ENCODE measurements around the gene TIGAR. TPM values are rescaled to one million over a fixed set of nuclear protein-coding genes. Genes with fewer than 3 reads are reported as not detected.

The TIGAR gene
- total RNA-seq, 3 donors from 2014 or later: 2.9 to 7.5 (median 6.9) TPM

- TF ChIP-seq POLR2A (IDR thresholded peaks at IDR 0.05) (no peak), POLR2AphosphoS5 (IDR thresholded peaks at IDR 0.05) (no peak)
- Histone ChIP-seq H3K9me3 (no peaks in the 10 kb centered on the region), H3K36me3 (no peaks in the 10 kb centered on the region), H3K4me3 (no peak overlapping the region), H3K27me3 (peaks cover 0 to 10% of the 10 kb centered on the region in 2 donors), H3K27ac (no peak overlapping the region), H3K4me1 (no peaks in the 10 kb centered on the region)
- intact Hi-C loops (cut with DNase I; ENCODE audit: low total_unique reads): loop anchor here (10.0 kb wide), 1 partner anchor 1151 kb away; no protein-coding TSS in a partner anchor
- no peak for DNase-seq (ENCODE audit: low spot score in 2 of 2)
Measured at GRCh38 chr12:4375449-4375848, 54.4 kb downstream of the TIGAR start.

DNA sequence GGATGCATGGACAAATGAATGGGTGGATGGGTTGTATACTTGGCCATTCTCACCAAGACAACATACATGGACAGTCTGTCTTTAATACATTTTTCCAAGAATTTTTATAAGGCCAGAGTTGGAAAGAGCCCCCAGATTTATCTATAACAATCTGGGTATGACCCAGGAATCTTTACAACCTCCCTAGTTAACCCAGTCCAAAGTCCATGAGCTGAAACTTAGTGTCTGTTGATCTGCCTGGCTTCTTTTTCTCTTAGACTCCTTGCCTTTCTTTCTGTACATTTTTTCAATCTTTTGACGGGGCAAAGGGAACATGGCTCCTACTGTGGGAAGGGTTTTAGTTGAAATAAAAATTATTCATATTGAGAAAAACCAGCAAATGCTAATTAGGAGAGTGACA lies 57.8 kb downstream of the TIGAR start:
- DNase-seq (ENCODE audit: low spot score in 2 of 2): no peak
- TF ChIP-seq, protein P1, sequence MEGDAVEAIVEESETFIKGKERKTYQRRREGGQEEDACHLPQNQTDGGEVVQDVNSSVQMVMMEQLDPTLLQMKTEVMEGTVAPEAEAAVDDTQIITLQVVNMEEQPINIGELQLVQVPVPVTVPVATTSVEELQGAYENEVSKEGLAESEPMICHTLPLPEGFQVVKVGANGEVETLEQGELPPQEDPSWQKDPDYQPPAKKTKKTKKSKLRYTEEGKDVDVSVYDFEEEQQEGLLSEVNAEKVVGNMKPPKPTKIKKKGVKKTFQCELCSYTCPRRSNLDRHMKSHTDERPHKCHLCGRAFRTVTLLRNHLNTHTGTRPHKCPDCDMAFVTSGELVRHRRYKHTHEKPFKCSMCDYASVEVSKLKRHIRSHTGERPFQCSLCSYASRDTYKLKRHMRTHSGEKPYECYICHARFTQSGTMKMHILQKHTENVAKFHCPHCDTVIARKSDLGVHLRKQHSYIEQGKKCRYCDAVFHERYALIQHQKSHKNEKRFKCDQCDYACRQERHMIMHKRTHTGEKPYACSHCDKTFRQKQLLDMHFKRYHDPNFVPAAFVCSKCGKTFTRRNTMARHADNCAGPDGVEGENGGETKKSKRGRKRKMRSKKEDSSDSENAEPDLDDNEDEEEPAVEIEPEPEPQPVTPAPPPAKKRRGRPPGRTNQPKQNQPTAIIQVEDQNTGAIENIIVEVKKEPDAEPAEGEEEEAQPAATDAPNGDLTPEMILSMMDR (IDR thresholded peaks at IDR 0.05): no peak
- TF ChIP-seq POLR2AphosphoS5 (IDR thresholded peaks at IDR 0.05): no peak
- no peak for TF ChIP-seq POLR2A (IDR thresholded peaks at IDR 0.05)
- Histone ChIP-seq H3K4me3 (no peak overlapping the region), H3K4me1 (no peaks in the 10 kb centered on the region), H3K27me3 (peaks cover 0 to 10% of the 10 kb centered on the region in 2 donors), H3K36me3 (no peaks in the 10 kb centered on the region), H3K9me3 (no peaks in the 10 kb centered on the region), H3K27ac (no peak overlapping the region)
- intact Hi-C loops (cut with DNase I; ENCODE audit: low total_unique reads): loop anchor here (10.0 kb wide), 1 partner anchor 1154 kb away; no protein-coding TSS in a partner anchor

DNA sequence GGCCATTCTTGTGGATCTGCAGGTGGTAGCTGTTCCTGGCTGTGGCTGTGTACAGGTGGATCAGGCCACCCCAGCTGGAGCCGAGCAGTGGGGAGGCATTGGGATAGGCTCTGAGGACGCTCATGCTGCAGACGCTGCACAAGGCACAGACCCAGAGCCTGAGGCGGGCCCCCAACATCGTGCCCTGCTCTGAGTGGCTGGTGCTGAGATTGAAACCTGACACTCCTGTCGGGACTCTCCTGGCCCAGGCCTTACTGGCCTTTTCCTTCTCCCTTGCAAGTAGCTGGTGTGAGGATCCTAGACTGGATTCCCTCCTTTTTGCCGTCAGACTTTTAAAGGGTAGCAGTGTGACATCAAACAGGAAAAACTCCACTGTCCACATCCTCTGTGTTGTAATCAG lies 58.4 kb downstream of the TIGAR start, which contains the start of gene FGF23:
Gene FGF23, minus strand, starts transcription at position 308 of the 400 bp plus-strand sequence. Its CDS starts 130 bp downstream, at position 178.
- no peak for TF ChIP-seq POLR2A (IDR thresholded peaks at IDR 0.05)
- no peak for TF ChIP-seq POLR2AphosphoS5 (IDR thresholded peaks at IDR 0.05)
- Histone ChIP-seq H3K36me3 (no peaks in the 10 kb centered on the region), H3K27ac (no peak within 1 kb of the TSS), H3K27me3 (peaks cover 0 to 10% of the 10 kb centered on the region in 2 donors), H3K4me1 (no peaks in the 10 kb centered on the region), H3K9me3 (no peaks in the 10 kb centered on the region), H3K4me3 (no peak within 1 kb of the TSS)
- intact Hi-C loops (cut with DNase I; ENCODE audit: low total_unique reads): loop anchor here (10.0 kb wide), 1 partner anchor 1155 kb away; no protein-coding TSS in a partner anchor
- no peak for DNase-seq (ENCODE audit: low spot score in 2 of 2)

- intact Hi-C loops (cut with DNase I; ENCODE audit: low total_unique reads): no loop called here
- no peak for DNase-seq (ENCODE audit: low spot score in 2 of 2)
- no peaks in the 10 kb centered on the region for H3K9me3 ChIP-seq
- no peaks in the 10 kb centered on the region for H3K36me3 ChIP-seq
- TF ChIP-seq POLR2AphosphoS5 (IDR thresholded peaks at IDR 0.05) (no peak), POLR2A (IDR thresholded peaks at IDR 0.05) (no peak)
- TF ChIP-seq, protein P1 (IDR thresholded peaks at IDR 0.05): no peak
- H3K27me3 ChIP-seq: peaks cover 0 to 10% of the 10 kb centered on the region in 2 donors
- H3K4me3 ChIP-seq: no peak overlapping the region
- H3K27ac ChIP-seq: no peak overlapping the region
- no peaks in the 10 kb centered on the region for H3K4me1 ChIP-seq
Measured at GRCh38 chr12:4380332-4380731, 59.3 kb downstream of the TIGAR start.

DNA sequence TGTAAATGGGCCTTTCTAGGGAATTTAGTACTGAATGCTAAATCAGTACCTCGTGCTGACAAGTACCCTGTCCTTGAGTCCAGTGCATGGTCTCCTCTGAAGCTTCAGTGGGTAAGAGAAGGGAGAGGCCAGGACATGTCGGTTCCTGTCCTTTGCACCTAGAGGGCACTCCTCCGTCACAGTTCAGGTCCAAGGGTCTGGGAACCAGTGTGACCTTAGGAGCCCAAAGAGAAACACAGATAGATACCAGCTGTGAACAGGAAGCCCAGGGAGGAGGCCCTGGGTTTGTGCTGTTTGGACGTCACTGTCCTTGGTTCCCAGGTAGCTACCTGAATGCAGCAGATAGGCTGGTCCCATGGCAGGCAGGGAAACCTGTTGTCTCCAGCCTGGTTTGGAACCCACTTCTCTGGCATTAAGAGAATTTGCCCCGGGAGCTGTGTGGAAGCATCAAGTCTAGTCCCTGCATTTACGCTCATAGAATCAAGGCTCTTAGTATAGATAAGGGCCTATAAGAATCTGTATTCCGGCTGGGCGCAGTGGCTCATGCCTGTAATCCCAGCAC lies 62.4 kb downstream of the TIGAR start:
- DNase-seq (ENCODE audit: low spot score in 2 of 2): no peak
- no peak for TF ChIP-seq POLR2A (IDR thresholded peaks at IDR 0.05)
- no peak for TF ChIP-seq POLR2AphosphoS5 (IDR thresholded peaks at IDR 0.05)
- TF ChIP-seq, protein P1 (IDR thresholded peaks at IDR 0.05): no peak
- H3K9me3 ChIP-seq: no peaks in the 10 kb centered on the region
- no peaks in the 10 kb centered on the region for H3K4me1 ChIP-seq
- H3K27me3 ChIP-seq: peaks cover 0 to 9% of the 10 kb centered on the region in 2 donors
- H3K4me3 ChIP-seq: no peak overlapping the region
- no peaks in the 10 kb centered on the region for H3K36me3 ChIP-seq
- intact Hi-C loops (cut with DNase I; ENCODE audit: low total_unique reads): no loop called here
- H3K27ac ChIP-seq: no peak overlapping the region

GRCh38 chr12:4386801-4387200 lies 65.8 kb downstream of the TIGAR start:
- Histone ChIP-seq H3K27ac (no peak overlapping the region), H3K4me1 (no peaks in the 10 kb centered on the region), H3K27me3 (no peaks in the 10 kb centered on the region), H3K9me3 (no peaks in the 10 kb centered on the region), H3K4me3 (no peak overlapping the region), H3K36me3 (no peaks in the 10 kb centered on the region)
- TF ChIP-seq POLR2A (IDR thresholded peaks at IDR 0.05) (no peak), POLR2AphosphoS5 (IDR thresholded peaks at IDR 0.05) (no peak)
- TF ChIP-seq, protein P1 (IDR thresholded peaks at IDR 0.05): no peak
- DNase-seq (ENCODE audit: low spot score in 2 of 2): no peak
- intact Hi-C loops (cut with DNase I; ENCODE audit: low total_unique reads): no loop called here
